HuH-7.5 (cell line): Measurements from ENCODE around the gene SELL.
"Not testable (repeated sequence)": the region's sequence is repeated elsewhere in the genome, so short reads cannot be mapped to it uniquely, and the experiment has no call there.

ENCODE experiments used
- DNase-seq: peaks from one replicate; pipeline ENCODE4 v3.0.0; 2011; ENCODE audit warnings: low spot score

The SELL gene

GRCh38 chr1:169704797-169705196 is 6.6 kb downstream of the SELL start:
- DNase-seq: no peak

GRCh38 chr1:169701261-169702005 is 10.0 kb downstream of the SELL start:
- no peak for DNase-seq

- no peak for DNase-seq
These were observed 11.7 kb downstream of the SELL start for GRCh38 chr1:169699707-169700106.

- DNase-seq: no peak
These were observed 12.4 kb downstream of the SELL start for GRCh38 chr1:169698976-169699375.

GRCh38 chr1:169697755-169698154 is 13.7 kb downstream of the SELL start:
- no peak for DNase-seq

GRCh38 chr1:169696273-169697100 is 14.9 kb downstream of the SELL start:
- DNase-seq: no peak

GRCh38 chr1:169694304-169695075 is 16.9 kb downstream of the SELL start:
- DNase-seq: no peak

- DNase-seq: no peak
These were observed 18.5 kb downstream of the SELL start for GRCh38 chr1:169692756-169693460.

GRCh38 chr1:169690489-169690888 is 20.9 kb downstream of the SELL start:
- DNase-seq: no peak

GRCh38 chr1:169689395-169689794 is 22.0 kb downstream of the SELL start:
- DNase-seq: no peak

- DNase-seq: not testable (repeated sequence)
These were observed 23.0 kb downstream of the SELL start for GRCh38 chr1:169688377-169688776.

GRCh38 chr1:169683661-169684060 is 27.8 kb downstream of the SELL start:
- DNase-seq: no peak

GRCh38 chr1:169683168-169683567 is 28.3 kb downstream of the SELL start:
- DNase-seq: not testable (repeated sequence)

- no peak for DNase-seq
These were observed 29.3 kb downstream of the SELL start for GRCh38 chr1:169682071-169682470.

GRCh38 chr1:169681140-169681539 is 30.3 kb downstream of the SELL start:
- DNase-seq: no peak

GRCh38 chr1:169680377-169681019 is 30.9 kb downstream of the SELL start:
- no peak for DNase-seq

- DNase-seq: no peak
These were observed 31.7 kb downstream of the SELL start for GRCh38 chr1:169679692-169680091.

- no peak for DNase-seq
These were observed 35.4 kb downstream of the SELL start for GRCh38 chr1:169676001-169676400.

- no peak for DNase-seq
These were observed 40.6 kb downstream of the SELL start for GRCh38 chr1:169670836-169671235.

GRCh38 chr1:169670244-169670643 is 41.2 kb downstream of the SELL start:
- not testable (repeated sequence) for DNase-seq
